ENCODE results near the gene GRID1.

- TF ChIP-seq CTCF (IDR thresholded peaks at IDR 0.05): no peak
- TF ChIP-seq POLR2A (IDR thresholded peaks at IDR 0.05): no peak
Measured at GRCh38 chr10:86243651-86244155, 122.9 kb downstream of the GRID1 start.

Measured in thyroid gland (tissue), 4 donors.